Skeletal muscle tissue (tissue), 5 donors: Measurements from ENCODE around the gene HCAR3. TPM values are rescaled to one million over a fixed set of nuclear protein-coding genes. Genes with fewer than 3 reads are reported as not detected.
"Not testable (repeated sequence)": the region's sequence is repeated elsewhere in the genome, so short reads cannot be mapped to it uniquely, and the experiment has no call there.

ENCODE experiments used
- H3K27ac ChIP-seq: one replicate; pipeline ENCODE4 v1.7.0; 2013; ENCODE audit warnings: mild to moderate bottlenecking, low read depth, low read length, inconsistent platforms
- H3K27me3 ChIP-seq, 3 donors: one replicate each; pipeline ENCODE4 v1.7.0; 2013; ENCODE audit warnings: low read length in 3 of 3; ENCODE audit not compliant: control insufficient read depth in 3 of 3, insufficient read depth in 3 of 3
- H3K36me3 ChIP-seq, 3 donors: one replicate each; pipeline ENCODE4 v1.7.0; 2013; ENCODE audit warnings: low read length in 3 of 3; ENCODE audit not compliant: control insufficient read depth in 3 of 3, insufficient read depth in 3 of 3
- H3K4me1 ChIP-seq, 3 donors: one replicate each; pipeline ENCODE4 v1.7.0; 2013; ENCODE audit warnings: low read length in 3 of 3, mild to moderate bottlenecking in 3 of 3; ENCODE audit not compliant: control insufficient read depth in 3 of 3, insufficient read depth in 3 of 3
- H3K4me3 ChIP-seq, 3 donors: one replicate each; pipeline ENCODE4 v1.7.0; 2013; ENCODE audit warnings: low read length in 3 of 3
- H3K9ac ChIP-seq, 3 donors: one replicate each; pipeline ENCODE4 v1.7.0; 2013; ENCODE audit warnings: low read length in 3 of 3, mild to moderate bottlenecking in 3 of 3, moderate library complexity in 2 of 3, low read depth in 1 of 3
- H3K9me3 ChIP-seq, 3 donors: one replicate each; pipeline ENCODE4 v1.7.0; 2013; ENCODE audit warnings: low read length in 3 of 3; ENCODE audit not compliant: control insufficient read depth in 3 of 3
- small RNA-seq: library from RNA; depleted of rRNA; stranded (forward); fragments of <200 nt; gene quantifications from one replicate; pipeline ENCODE3, GENCODE V24; 2014
- total RNA-seq: library from RNA; depleted of rRNA; stranded (reverse); fragments of >200 nt; gene quantifications from one replicate; pipeline ENCODE4 v1.2.3, GENCODE V29; 2014
- donor health status: Osteomylitis.

HCAR3 gene
- total RNA-seq, 1 donor from 2014 or later, result not detected

DNA sequence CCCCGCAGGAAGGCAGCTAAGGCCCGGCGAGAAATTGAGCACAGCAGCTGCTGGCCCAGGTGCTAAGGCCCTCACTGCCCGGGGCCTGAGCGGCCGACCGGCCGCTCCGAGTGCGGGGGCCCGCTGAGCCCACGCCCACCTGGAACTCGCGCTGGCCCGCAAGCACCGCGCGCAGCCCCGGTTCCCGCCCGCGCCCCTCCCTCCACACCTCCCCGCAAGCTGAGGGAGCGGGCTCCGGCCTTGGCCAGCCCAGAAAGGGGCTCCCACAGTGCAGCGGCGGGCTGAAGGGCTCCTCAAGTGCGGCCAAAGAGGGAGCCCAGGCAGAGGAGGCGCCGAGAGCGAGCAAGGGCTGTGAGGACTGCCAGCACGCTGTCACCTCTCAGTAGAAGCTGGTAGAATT, 39.8 kb downstream of the HCAR3 start:
- H3K4me1 ChIP-seq, H3K4me3 ChIP-seq, H3K27me3 ChIP-seq, H3K9ac ChIP-seq, H3K27ac ChIP-seq, H3K9me3 ChIP-seq, H3K36me3 ChIP-seq: not testable (repeated sequence)

- H3K9ac ChIP-seq, H3K9me3 ChIP-seq, H3K27ac ChIP-seq, H3K4me3 ChIP-seq, H3K27me3 ChIP-seq, H3K36me3 ChIP-seq, H3K4me1 ChIP-seq: not testable (repeated sequence)
Observed at GRCh38 chr12:122676015-122676414, 40.6 kb downstream of the HCAR3 start.

DNA sequence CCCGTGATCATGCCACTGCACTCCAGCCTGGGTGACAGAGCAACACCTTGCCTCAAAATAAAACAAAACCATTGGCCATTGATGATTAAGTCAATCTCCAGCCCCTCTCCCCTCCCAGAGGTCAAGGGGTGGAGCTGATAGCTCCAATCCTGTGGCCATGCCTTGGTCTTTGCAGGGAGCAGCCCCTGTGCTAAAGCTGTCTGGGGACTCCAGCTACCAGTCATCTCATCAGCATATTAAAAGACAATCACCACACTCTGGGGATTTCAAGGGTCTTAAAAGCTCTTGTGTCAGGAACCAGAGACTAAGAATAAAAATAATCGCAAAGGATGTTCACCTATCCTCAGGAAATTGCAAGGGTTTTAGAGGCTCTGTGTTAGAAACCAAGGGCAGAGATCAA, 44.1 kb downstream of the HCAR3 start:
- Histone ChIP-seq H3K9ac (no peak overlapping the region), H3K27ac (no peak overlapping the region), H3K27me3 (no peaks in the 10 kb centered on the region), H3K4me1 (no peaks in the 10 kb centered on the region), H3K4me3 (no peak overlapping the region), H3K9me3 (no peaks in the 10 kb centered on the region), H3K36me3 (no peaks in the 10 kb centered on the region)

DNA sequence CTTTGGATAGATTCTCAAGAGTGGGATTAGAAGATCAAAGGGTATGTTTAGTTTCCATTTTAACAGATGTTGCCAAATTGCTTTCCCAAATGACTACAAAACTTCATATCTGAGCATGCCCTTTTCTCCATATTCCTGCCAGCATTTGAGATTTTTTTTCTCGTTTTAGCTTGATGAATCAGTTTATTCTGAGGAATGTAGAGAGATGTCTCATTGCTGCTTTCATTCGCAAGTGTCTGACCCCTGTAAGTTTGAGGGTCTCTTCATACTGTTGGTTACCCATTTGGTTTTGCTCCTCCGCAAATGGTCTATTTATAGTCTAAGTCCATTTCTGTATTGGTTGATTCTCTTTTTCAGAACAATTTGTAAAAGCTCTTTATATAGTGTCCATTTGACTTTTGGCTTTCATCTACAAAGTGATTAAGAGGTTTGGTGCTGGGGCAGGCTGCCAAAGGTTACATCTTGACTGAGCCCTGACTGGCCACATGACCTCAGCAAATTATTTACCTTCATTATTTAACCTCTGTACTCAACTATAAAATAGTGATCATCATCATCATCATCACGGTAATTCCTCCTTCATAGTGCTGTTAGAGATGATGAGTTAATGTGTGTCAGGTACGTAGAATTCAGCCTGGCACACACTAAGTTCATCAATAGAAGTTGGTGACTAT, 47.1 kb downstream of the HCAR3 start:
- H3K27ac ChIP-seq, result no peak overlapping the region
- H3K4me1 ChIP-seq, result no peaks in the 10 kb centered on the region
- peaks cover 0 to 3% (median 0%) of the 10 kb centered on the region in 3 donors for H3K27me3 ChIP-seq
- H3K9ac ChIP-seq, result no peak overlapping the region
- H3K9me3 ChIP-seq, result no peaks in the 10 kb centered on the region
- H3K4me3 ChIP-seq, result no peak overlapping the region
- no peaks in the 10 kb centered on the region for H3K36me3 ChIP-seq

DNA sequence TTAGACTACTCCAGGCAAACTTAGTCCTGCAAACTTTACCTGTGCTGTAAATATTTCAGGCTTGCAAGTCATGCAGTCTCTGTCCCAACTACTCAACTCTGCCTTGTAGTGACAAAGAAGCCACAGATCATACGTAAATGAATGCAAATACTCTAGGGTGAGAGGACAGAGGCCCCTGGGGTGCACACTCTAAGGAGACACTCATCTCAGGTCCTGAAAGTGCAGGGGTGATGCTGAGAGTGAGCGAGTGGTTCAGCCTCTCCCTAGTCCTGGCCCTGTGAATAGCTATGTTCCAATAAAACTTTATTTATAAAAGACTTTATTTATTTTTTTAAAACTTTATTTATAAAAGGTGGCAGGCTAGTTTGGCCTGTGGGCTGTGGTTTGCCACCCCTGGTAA, 48.3 kb downstream of the HCAR3 start:
- H3K27ac ChIP-seq, result no peak overlapping the region

GRCh38 chr12:122665759-122666158, 50.9 kb downstream of the HCAR3 start:
- Histone ChIP-seq H3K27me3 (peaks cover 0 to 3% (median 0%) of the 10 kb centered on the region in 3 donors), H3K9ac (no peak overlapping the region), H3K4me1 (no peaks in the 10 kb centered on the region), H3K27ac (no peak overlapping the region), H3K4me3 (no peak overlapping the region), H3K9me3 (no peaks in the 10 kb centered on the region), H3K36me3 (no peaks in the 10 kb centered on the region)

More for the DNA sequence above, 48.3 kb downstream of the HCAR3 start:
- no peaks in the 10 kb centered on the region for H3K4me1 ChIP-seq
- no peaks in the 10 kb centered on the region for H3K36me3 ChIP-seq
- no peak overlapping the region for H3K9ac ChIP-seq
- H3K4me3 ChIP-seq, result no peak overlapping the region
- H3K27me3 ChIP-seq, result peaks cover 0 to 3% (median 0%) of the 10 kb centered on the region in 3 donors
- no peaks in the 10 kb centered on the region for H3K9me3 ChIP-seq

GRCh38 chr12:122665349-122665748, 51.3 kb downstream of the HCAR3 start:
- no peaks in the 10 kb centered on the region for H3K4me1 ChIP-seq
- no peaks in the 10 kb centered on the region for H3K9me3 ChIP-seq
- peaks cover 0 to 3% (median 0%) of the 10 kb centered on the region in 3 donors for H3K27me3 ChIP-seq
- no peak overlapping the region for H3K27ac ChIP-seq
- H3K9ac ChIP-seq, result no peak overlapping the region
- H3K36me3 ChIP-seq, result no peaks in the 10 kb centered on the region
- H3K4me3 ChIP-seq, result no peak overlapping the region

Small RNA genes within 50 kb of the gene (small RNA-seq; reads per million reads assigned to genes)
- gene AC026333.2, result not detected

Other genes with a start within 250 kb of the HCAR3 start
- 23.5 TPM for gene ZCCHC8, start 215.9 kb downstream of the HCAR3 start, total RNA-seq
- 37.1 TPM for gene RSRC2, start 189.9 kb downstream of the HCAR3 start, total RNA-seq
- 18.8 TPM for gene KNTC1, start 189.6 kb downstream of the HCAR3 start, total RNA-seq
- gene HCAR2, start 13.5 kb downstream of the HCAR3 start, total RNA-seq, result 1.6 TPM
- 0.52 TPM for gene HCAR1, start 14.0 kb upstream of the HCAR3 start, total RNA-seq
- 25.1 TPM for gene DENR, start 36.0 kb upstream of the HCAR3 start, total RNA-seq
- gene CCDC62, start 57.8 kb upstream of the HCAR3 start, total RNA-seq, result 2.6 TPM
- 6.3 TPM for gene HIP1R, start 118.6 kb upstream of the HCAR3 start, total RNA-seq
- gene VPS37B, start 179.3 kb upstream of the HCAR3 start, total RNA-seq, result 11.5 TPM
- 2.6 TPM for gene ABCB9, start 249.7 kb upstream of the HCAR3 start, total RNA-seq